Measurements from ENCODE around the gene PJA2. TPM values are rescaled to one million over a fixed set of nuclear protein-coding genes. Genes with fewer than 3 reads are reported as not detected.
"Not testable (repeated sequence)": the region's sequence is repeated elsewhere in the genome, so short reads cannot be mapped to it uniquely, and the experiment has no call there.

The PJA2 gene
- total RNA-seq, 4 donors from 2014 or later: 37.6 to 64.9 (median 58.7) TPM

- in situ Hi-C loops (cut with MboI; ENCODE audit: low sequenced_read_pairs in 4 of 4) (no loop called here), intact Hi-C loops (cut with DNase I; ENCODE audit: low total_unique reads) (no loop called here)
- no peaks in the 10 kb centered on the region for H3K36me3 ChIP-seq
Measured at GRCh38 chr5:109439590-109439989, 29.8 kb upstream of the PJA2 start.

GRCh38 chr5:109426075-109426474 is 16.3 kb upstream of the PJA2 start:
- no peak overlapping the region for H3K4me3 ChIP-seq
- no peak overlapping the region for H3K27ac ChIP-seq
- H3K27me3 ChIP-seq: no peaks in the 10 kb centered on the region
- intact Hi-C loops (cut with DNase I; ENCODE audit: low total_unique reads): no loop called here
- H3K4me1 ChIP-seq: no peaks in the 10 kb centered on the region
- H3K9me3 ChIP-seq: no peaks in the 10 kb centered on the region
- ATAC-seq: no peak
- in situ Hi-C loops (cut with MboI; ENCODE audit: low sequenced_read_pairs in 4 of 4): no loop called here
- H3K36me3 ChIP-seq: no peaks in the 10 kb centered on the region
- no peak for DNase-seq
- TF ChIP-seq CTCF (IDR thresholded peaks at IDR 0.05 in 4 of 5, conservative IDR thresholded peaks at IDR 0.05 in 1 of 5) (no peak), POLR2A (IDR thresholded peaks at IDR 0.05) (no peak)

More at GRCh38 chr5:109439590-109439989, 29.8 kb upstream of the PJA2 start:
- Histone ChIP-seq H3K27me3 (no peaks in the 10 kb centered on the region), H3K4me3 (no peak overlapping the region), H3K4me1 (no peaks in the 10 kb centered on the region), H3K27ac (no peak overlapping the region), H3K9me3 (no peaks in the 10 kb centered on the region)
- DNase-seq (no peak), ATAC-seq (no peak)
- TF ChIP-seq CTCF (IDR thresholded peaks at IDR 0.05 in 4 of 5, conservative IDR thresholded peaks at IDR 0.05 in 1 of 5): no peak
- TF ChIP-seq POLR2A (IDR thresholded peaks at IDR 0.05): no peak

- H3K9me3 ChIP-seq; intact Hi-C loops (cut with DNase I; ENCODE audit: low total_unique reads); in situ Hi-C loops (cut with MboI; ENCODE audit: low sequenced_read_pairs in 4 of 4); DNase-seq; H3K4me3 ChIP-seq; ATAC-seq; H3K27ac ChIP-seq; H3K4me1 ChIP-seq; H3K36me3 ChIP-seq; H3K27me3 ChIP-seq: not testable (repeated sequence)
Measured at GRCh38 chr5:109425521-109425920, 15.7 kb upstream of the PJA2 start.

- Histone ChIP-seq H3K36me3 (no peaks in the 10 kb centered on the region), H3K4me1 (no peaks in the 10 kb centered on the region), H3K4me3 (no peak overlapping the region), H3K9me3 (no peaks in the 10 kb centered on the region), H3K27me3 (no peaks in the 10 kb centered on the region), H3K27ac (no peak overlapping the region)
- TF ChIP-seq CTCF (IDR thresholded peaks at IDR 0.05 in 4 of 5, conservative IDR thresholded peaks at IDR 0.05 in 1 of 5): no peak
- TF ChIP-seq POLR2A (IDR thresholded peaks at IDR 0.05): no peak
- ATAC-seq: no peak
- in situ Hi-C loops (cut with MboI; ENCODE audit: low sequenced_read_pairs in 4 of 4): loop anchor here in 1 of 4 donors (25.0 kb wide), 1 partner anchor 685 kb away; the partner anchor contains the start of gene FER
- no peak for DNase-seq
- intact Hi-C loops (cut with DNase I; ENCODE audit: low total_unique reads): no loop called here
Measured at GRCh38 chr5:109421956-109422355, 12.2 kb upstream of the PJA2 start.

GRCh38 chr5:109418712-109419352 is 9.1 kb upstream of the PJA2 start:
- DNase-seq (no peak), ATAC-seq (no peak)
- TF ChIP-seq CTCF (IDR thresholded peaks at IDR 0.05 in 4 of 5, conservative IDR thresholded peaks at IDR 0.05 in 1 of 5): no peak
- TF ChIP-seq POLR2A (IDR thresholded peaks at IDR 0.05): no peak
- Histone ChIP-seq H3K4me3 (no peak overlapping the region), H3K36me3 (no peaks in the 10 kb centered on the region), H3K9me3 (no peaks in the 10 kb centered on the region), H3K4me1 (no peaks in the 10 kb centered on the region), H3K27me3 (no peaks in the 10 kb centered on the region), H3K27ac (no peak overlapping the region)
- in situ Hi-C loops (cut with MboI; ENCODE audit: low sequenced_read_pairs in 4 of 4) (loop anchor here in 1 of 4 donors (25.0 kb wide), 1 partner anchor 682 kb away; the partner anchor contains the start of gene FER), intact Hi-C loops (cut with DNase I; ENCODE audit: low total_unique reads) (no loop called here)
